Right lobe of liver (tissue), 6 donors: ENCODE results near the gene STPG2. TPM values are rescaled to one million over a fixed set of nuclear protein-coding genes. Genes with fewer than 3 reads are reported as not detected.

Experiments
- ATAC-seq, 4 donors: fragments of 200-7000 bp; cut with Tn5 transposase; one replicate each; pipeline ENCODE4 v1.9.1; 2020; ENCODE audit warnings: mild to moderate bottlenecking in 4 of 4, moderate library complexity in 4 of 4
- DNase-seq, 3 donors: peaks; one replicate each; pipeline ENCODE4 v3.0.0-alpha.2; 2020
- H3K27ac ChIP-seq, 3 donors: fragments of 200-600 bp; one replicate each; pipeline ENCODE4 v1.8.0; 2022
- H3K27me3 ChIP-seq, 2 donors: fragments of 200-600 bp; one replicate each; pipeline ENCODE4 v1.8.0; 2022
- H3K36me3 ChIP-seq, 4 donors: fragments of 200-600 bp; sonication (generic) in 1 of 4; one replicate each; pipeline versions ENCODE4 v1.5.1 to v1.8.0; 2017 to 2022; ENCODE audit warnings: control low read depth in 1 of 4
- H3K4me1 ChIP-seq, 4 donors: fragments of 200-600 bp; sonication (generic) in 1 of 4; one replicate each; pipeline versions ENCODE4 v1.5.1 to v1.8.0; 2017 to 2022; ENCODE audit warnings: control low read depth in 1 of 4
- H3K4me3 ChIP-seq, 3 donors: fragments of 200-600 bp; one replicate each; pipeline ENCODE4 v1.8.0; 2022
- H3K9me3 ChIP-seq, 4 donors: fragments of 200-600 bp; sonication (generic) in 1 of 4; one replicate each; pipeline versions ENCODE4 v1.5.1 to v1.8.0; 2017 to 2022; ENCODE audit warnings: control low read depth in 1 of 4
- CTCF ChIP-seq, 4 donors: fragments of 200-600 bp in 3 of 4; fragments of 450-650 bp in 1 of 4; IDR thresholded peaks; one replicate each; pipeline versions ENCODE4 v1.5.1 to v1.8.0; 2016 to 2022; ENCODE audit warnings: antibody characterized with exemption in 4 of 4, mild to moderate bottlenecking in 2 of 4
- POLR2A ChIP-seq: fragments of 450-650 bp; IDR thresholded peaks from one replicate; pipeline ENCODE4 v1.6.1; 2017; ENCODE audit warnings: antibody characterized with exemption, mild to moderate bottlenecking
- WGBS: methylation state at CpG from one replicate; pipeline ENCODE4 v1.1.6; 2018; ENCODE audit warnings: low coverage, low lambda C conversion rate; ENCODE audit not compliant: insufficient coverage; ENCODE audit errors: missing lambda C conversion rate; 5-methylcytosine and 5-hydroxymethylcytosine counted together
- intact Hi-C, 2 donors: fragments of 100-400 bp; cut with DNase I; formaldehyde crosslinking; loops; one replicate each; pipeline versions ENCODE4 v1.11.2 to v1.14.1; 2022
- total RNA-seq, 6 experiments: library from RNA; depleted of rRNA in 2 of 6; stranded (reverse); fragments of >200 nt in 2 of 6; fragmentation: NEBNext Ultra II Directional in 3 of 6; extraction: Animal tissue kit (Norgen Biotek cat#: 25700) in 3 of 6; gene quantifications; one replicate each; pipeline versions ENCODE4 v1.1.0 to v1.2.4, GENCODE V29; 2016 to 2023
- donor health status: DM: no; HTN: yes; CAD: no.
- donor health status: DM: no; HTN: no; CAD: no.
- donor health status: DM: no; HTN: no; CAD: no.
- donor health status: DM: no; HTN: yes; CAD: no.
- donor health status: DM: no; HTN: yes; CAD: no.

The STPG2 gene
- total RNA-seq, 6 experiments from 2014 or later: 0.25 to 0.46 (median 0.40) TPM; not detected in 2

DNA sequence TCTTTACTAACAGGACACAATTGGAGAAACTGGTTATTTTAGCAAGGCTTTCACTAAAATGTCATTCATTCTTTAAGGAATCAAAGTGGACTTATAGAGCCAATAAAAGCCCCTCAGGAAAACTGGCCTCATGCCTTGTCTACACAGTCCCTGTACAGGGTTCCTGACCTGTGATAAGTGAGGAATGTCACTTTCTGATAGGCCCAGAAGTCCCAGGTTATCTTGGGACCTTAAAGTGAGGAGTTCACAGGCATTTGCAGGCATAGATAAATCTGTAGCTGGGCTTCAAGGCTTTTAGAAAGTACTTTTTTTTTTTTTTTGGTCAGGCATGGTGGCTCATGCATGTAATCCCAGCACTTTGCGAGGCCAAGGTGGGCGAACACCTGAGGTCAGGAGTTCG, 19.4 kb upstream of the STPG2 start:
- H3K36me3 ChIP-seq: no peaks in the 10 kb centered on the region
- H3K27ac ChIP-seq: no peak overlapping the region
- ATAC-seq (no peak), DNase-seq (no peak)
- H3K9me3 ChIP-seq: no peaks in the 10 kb centered on the region
- peaks cover 0 to 13% (median 5%) of the 10 kb centered on the region in 4 donors for H3K4me1 ChIP-seq
- no peak for TF ChIP-seq CTCF (IDR thresholded peaks at IDR 0.05)
- TF ChIP-seq POLR2A: no peak
- intact Hi-C loops: no loop called here
- WGBS: 81% methylated on average over 3 of the region's 3 CpGs
- no peak overlapping the region for H3K4me3 ChIP-seq
- no peaks in the 10 kb centered on the region for H3K27me3 ChIP-seq

- intact Hi-C loops: no loop called here
- Histone ChIP-seq H3K4me1 (no peaks in the 10 kb centered on the region), H3K4me3 (no peak overlapping the region), H3K27ac (no peak overlapping the region), H3K27me3 (no peaks in the 10 kb centered on the region), H3K9me3 (no peaks in the 10 kb centered on the region), H3K36me3 (no peaks in the 10 kb centered on the region)
- no peak for DNase-seq
- WGBS: 60% methylated on average over 4 of the region's 4 CpGs
- TF ChIP-seq CTCF (IDR thresholded peaks at IDR 0.05): peak in 1 of 4 donors; percentile 24
- no peak for TF ChIP-seq POLR2A
- peak; percentile 36 to 53 (median 48) for ATAC-seq
Measured at GRCh38 chr4:98151145-98151924, 8.1 kb upstream of the STPG2 start.

DNA sequence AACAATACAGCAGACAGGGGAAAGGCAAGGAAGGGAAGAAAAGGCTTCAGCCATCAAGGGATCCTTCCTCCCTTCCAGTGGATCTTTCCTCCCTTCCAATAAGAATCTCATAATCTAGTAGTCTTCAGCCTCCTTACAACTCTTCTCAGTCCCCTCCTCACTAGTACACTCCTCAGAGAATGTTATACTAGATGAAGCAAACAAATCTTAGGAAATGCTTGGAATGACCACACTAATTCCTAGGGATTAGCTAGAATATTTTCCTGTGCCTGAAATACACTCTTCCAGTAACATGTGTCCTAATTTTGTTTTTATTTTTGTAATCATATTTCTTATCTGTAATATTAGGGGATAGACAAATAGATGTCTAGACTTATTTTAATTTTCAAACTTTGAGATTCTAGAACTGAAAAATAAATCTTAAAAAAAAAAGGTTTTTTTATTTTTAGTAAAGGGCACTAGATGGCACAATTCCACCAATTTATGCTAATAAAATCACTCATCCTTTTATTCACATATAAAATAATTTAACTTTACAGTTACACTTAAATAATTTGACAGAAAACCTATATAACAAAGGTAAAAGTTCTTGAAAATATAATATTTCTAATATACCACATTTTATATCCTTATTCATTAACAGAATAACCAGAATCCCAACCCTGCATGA, 7.0 kb upstream of the STPG2 start:
- no peak for DNase-seq
- ATAC-seq: no peak

DNA sequence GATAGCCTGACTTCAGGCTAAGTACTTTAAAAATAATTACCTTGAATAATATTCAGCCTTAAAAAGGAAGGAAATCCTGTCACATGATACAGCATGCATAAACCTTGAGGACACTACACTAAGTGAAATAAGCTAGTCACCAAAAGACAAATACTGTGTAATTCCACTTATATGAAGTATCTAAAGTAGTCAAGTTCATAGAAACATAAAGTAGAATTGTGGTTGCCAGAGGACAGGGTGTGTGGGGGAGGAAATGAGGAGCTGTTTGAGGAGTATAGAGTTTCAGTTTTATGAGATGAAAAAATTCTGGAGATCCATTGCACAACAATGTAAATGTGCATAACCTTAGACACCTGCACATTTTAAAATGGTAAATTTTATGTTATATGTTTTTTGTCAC, 5.6 kb upstream of the STPG2 start:
- TF ChIP-seq CTCF (IDR thresholded peaks at IDR 0.05) (no peak), POLR2A (no peak)
- no peak overlapping the region for H3K27ac ChIP-seq

More for the DNA sequence above, 7.0 kb upstream of the STPG2 start:
- Histone ChIP-seq H3K27ac (no peak overlapping the region), H3K4me3 (no peak overlapping the region), H3K9me3 (no peaks in the 10 kb centered on the region), H3K4me1 (no peaks in the 10 kb centered on the region), H3K36me3 (no peaks in the 10 kb centered on the region), H3K27me3 (no peaks in the 10 kb centered on the region)
- no peak for TF ChIP-seq POLR2A
- peak; percentile 14 to 47 (median 31) for TF ChIP-seq CTCF (IDR thresholded peaks at IDR 0.05)
- intact Hi-C loops: no loop called here

More for the DNA sequence above, 5.6 kb upstream of the STPG2 start:
- Histone ChIP-seq H3K27me3 (no peaks in the 10 kb centered on the region), H3K36me3 (no peaks in the 10 kb centered on the region), H3K4me1 (peaks cover 0 to 3% (median 0%) of the 10 kb centered on the region in 4 donors), H3K4me3 (no peak overlapping the region), H3K9me3 (no peaks in the 10 kb centered on the region)
- intact Hi-C loops: no loop called here
- DNase-seq (no peak), ATAC-seq (peak in 1 of 4 donors; percentile 27)
